HCT116 (cell line): ENCODE data around the gene TAC4.

ENCODE experiments used
- CTCF ChIP-seq, 3 experiments: fragments of 200-600 bp in 1 of 3; sonication (generic) in 1 of 3; IDR thresholded peaks in 2 of 3; conservative IDR thresholded peaks in 1 of 3; 2 replicates each; pipeline ENCODE4 v1.5.1; 2012 to 2017; ENCODE audit warnings: low read depth in 2 of 3, low read length in 2 of 3, antibody characterized with exemption in 1 of 3, borderline replicate concordance in 1 of 3, control low read depth in 1 of 3, mild to moderate bottlenecking in 1 of 3, mixed read lengths in 1 of 3, mixed run types in 1 of 3, moderate library complexity in 1 of 3; ENCODE audit not compliant: insufficient read depth in 1 of 3
- EGR1 ChIP-seq: IDR thresholded peaks from 2 replicates; pipeline ENCODE4 v1.6.1; 2012; ENCODE audit warnings: low read depth
- ELF1 ChIP-seq: IDR thresholded peaks from 2 replicates; pipeline ENCODE4 v1.6.1; 2012; ENCODE audit warnings: low read depth, borderline replicate concordance
- EZH2 ChIP-seq: fragments of 200-600 bp; sonication (generic); IDR thresholded peaks from 2 replicates; pipeline ENCODE4 v1.6.1; 2017; ENCODE audit warnings: antibody characterized with exemption, mixed run types
- EZH2phosphoT487 ChIP-seq: fragments of 200-600 bp; IDR thresholded peaks from 2 replicates; pipeline ENCODE4 v1.6.1; 2018; ENCODE audit warnings: antibody characterized with exemption, borderline replicate concordance
- POLR2A ChIP-seq: IDR thresholded peaks from 2 replicates; pipeline ENCODE4 v1.7.0; 2011; ENCODE audit warnings: borderline replicate concordance; ENCODE audit not compliant: insufficient read depth, insufficient read length; ENCODE audit errors: extremely low read depth
- POLR2AphosphoS5 ChIP-seq: IDR thresholded peaks from 2 replicates; pipeline ENCODE4 v1.6.1; 2011; ENCODE audit warnings: mild to moderate bottlenecking, low read depth, low read length, moderate library complexity
- RAD21 ChIP-seq: IDR thresholded peaks from 2 replicates; pipeline ENCODE4 v1.6.1; 2012; ENCODE audit warnings: low read depth, mild to moderate bottlenecking
- REST ChIP-seq: IDR thresholded peaks from 2 replicates; pipeline ENCODE4 v1.6.1; 2012; ENCODE audit warnings: low read depth
- SRF ChIP-seq: IDR thresholded peaks from 2 replicates; pipeline ENCODE4 v1.6.1; 2012; ENCODE audit warnings: low read depth
- YY1 ChIP-seq: IDR thresholded peaks from 2 replicates; pipeline ENCODE4 v1.6.1; 2011; ENCODE audit warnings: low read length, low read depth, moderate library complexity, mild to moderate bottlenecking; ENCODE audit not compliant: insufficient replicate concordance; ENCODE audit errors: extremely low read depth

GRCh38 chr17:49869038-49869374, 21.1 kb upstream of the TAC4 start:
- no peak for TF ChIP-seq CTCF (IDR thresholded peaks at IDR 0.05 in 2 of 3, conservative IDR thresholded peaks at IDR 0.05 in 1 of 3; ENCODE audit: borderline replicate concordance in 1 of 3, insufficient read depth in 1 of 3, low read depth in 2 of 3, low read length in 2 of 3)
- no peak for TF ChIP-seq YY1
- TF ChIP-seq SRF, result no peak
- TF ChIP-seq POLR2AphosphoS5, result no peak
- no peak for TF ChIP-seq RAD21
- no peak for TF ChIP-seq REST
- TF ChIP-seq POLR2A, result no peak
- TF ChIP-seq EZH2, result no peak
- no peak for TF ChIP-seq EZH2phosphoT487
- no peak for TF ChIP-seq EGR1
- no peak for TF ChIP-seq ELF1
